Neural cell (in vitro differentiated cells): ENCODE results near the gene LRP2. TPM values are rescaled to one million over a fixed set of nuclear protein-coding genes. Genes with fewer than 3 reads are reported as not detected.

Experiments
- H2AFZ ChIP-seq: fragments of 200-600, 300-800 bp; sonication (generic), shearing (Covaris generic); 2 replicates; pipeline ENCODE4 v1.6.0; 2014; ENCODE audit warnings: low read depth, mild to moderate bottlenecking, antibody characterized with exemption, low read length, moderate library complexity
- H3F3A ChIP-seq: fragments of 200-600 bp; shearing (Covaris generic); 2 replicates; pipeline ENCODE4 v1.6.1; 2016; ENCODE audit warnings: mild to moderate bottlenecking, moderate library complexity, mixed read lengths, antibody characterized with exemption, low read length; ENCODE audit not compliant: insufficient read depth, poor library complexity, severe bottlenecking
- H3K27ac ChIP-seq: fragments of 200-600, 300-800 bp; sonication (generic), shearing (Covaris generic); 2 replicates; pipeline ENCODE4 v1.5.1; 2014; ENCODE audit warnings: mild to moderate bottlenecking, low read length, moderate library complexity
- H3K27me3 ChIP-seq: fragments of 300-800, 200-600 bp; sonication (generic), shearing (Covaris generic); 2 replicates; pipeline ENCODE4 v1.6.0; 2014; ENCODE audit warnings: mild to moderate bottlenecking, low read depth, low read length, moderate library complexity; ENCODE audit not compliant: insufficient read depth
- H3K36me3 ChIP-seq: fragments of 300-800, 200-600 bp; sonication (generic), shearing (Covaris generic); 2 replicates; pipeline ENCODE4 v1.5.1; 2014; ENCODE audit warnings: mild to moderate bottlenecking, antibody characterized with exemption, low read length, moderate library complexity; ENCODE audit not compliant: insufficient read depth
- H3K4me2 ChIP-seq: fragments of 300-800, 200-600 bp; sonication (generic), shearing (Covaris generic); 2 replicates; pipeline ENCODE4 v1.6.0; 2014; ENCODE audit warnings: mild to moderate bottlenecking, low read length
- H3K4me3 ChIP-seq: fragments of 300-800, 200-600 bp; sonication (generic), shearing (Covaris generic); 2 replicates; pipeline ENCODE4 v1.5.1; 2014; ENCODE audit warnings: mild to moderate bottlenecking, low read length, moderate library complexity
- H3K79me2 ChIP-seq: fragments of 200-600 bp; shearing (Covaris generic); replicated peaks from 2 replicates; pipeline ENCODE4 v1.6.0; 2014; ENCODE audit warnings: mild to moderate bottlenecking, low read length, moderate library complexity; ENCODE audit not compliant: insufficient read depth
- H3K9ac ChIP-seq: fragments of 300-800, 200-600 bp; sonication (generic), shearing (Covaris generic); 2 replicates; pipeline ENCODE4 v1.6.1; 2016; ENCODE audit warnings: mild to moderate bottlenecking, low read length, mixed read lengths
- H3K9me2 ChIP-seq: fragments of 200-600 bp; shearing (Covaris generic); 2 replicates; pipeline ENCODE4 v1.6.1; 2016; ENCODE audit warnings: mild to moderate bottlenecking, low read length, mixed read lengths; ENCODE audit not compliant: insufficient read depth
- H3K9me3 ChIP-seq: fragments of 200-600, 300-800 bp; sonication (generic), shearing (Covaris generic); 2 replicates; pipeline ENCODE4 v1.6.1; 2016; ENCODE audit warnings: mild to moderate bottlenecking, mixed run types, low read length, moderate library complexity, mixed read lengths
- H4K20me1 ChIP-seq: fragments of 200-600 bp; shearing (Covaris generic); 2 replicates; pipeline ENCODE4 v1.6.1; 2016; ENCODE audit warnings: mild to moderate bottlenecking, mixed run types; ENCODE audit not compliant: insufficient read depth
- CTCF ChIP-seq: fragments of 450-650 bp; IDR thresholded peaks from 2 replicates; pipeline ENCODE4 v1.5.1; 2014; ENCODE audit warnings: antibody characterized with exemption, mild to moderate bottlenecking, moderate library complexity; ENCODE audit not compliant: poor library complexity, severe bottlenecking
- EP300 ChIP-seq: fragments of 450-650 bp; conservative IDR thresholded peaks from 2 replicates; pipeline ENCODE4 v1.6.1; 2014; ENCODE audit warnings: antibody characterized with exemption, mild to moderate bottlenecking, moderate library complexity; ENCODE audit not compliant: poor library complexity, severe bottlenecking
- EZH2 ChIP-seq: fragments of 200-600, 300-800 bp; shearing (Covaris generic), sonication (generic); IDR thresholded peaks from 2 replicates; pipeline ENCODE4 v1.6.1; 2014; ENCODE audit warnings: antibody characterized with exemption, low read length, borderline replicate concordance, mild to moderate bottlenecking; ENCODE audit not compliant: insufficient read depth, poor library complexity, severe bottlenecking
- MXI1 ChIP-seq: fragments of 450-650 bp; conservative IDR thresholded peaks from 2 replicates; pipeline ENCODE4 v1.6.1; 2014; ENCODE audit warnings: antibody characterized with exemption, mild to moderate bottlenecking; ENCODE audit not compliant: poor library complexity, severe bottlenecking
- POLR2AphosphoS5 ChIP-seq: IDR thresholded peaks from 2 replicates; pipeline ENCODE4 v1.6.1; 2012
- RAD21 ChIP-seq: fragments of 450-650 bp; conservative IDR thresholded peaks from 2 replicates; pipeline ENCODE4 v1.6.1; 2014; ENCODE audit warnings: antibody characterized with exemption, mild to moderate bottlenecking, moderate library complexity
- SMC3 ChIP-seq: fragments of 450-650 bp; conservative IDR thresholded peaks from 2 replicates; pipeline ENCODE4 v1.6.1; 2014; ENCODE audit warnings: antibody characterized with exemption, mild to moderate bottlenecking, moderate library complexity; ENCODE audit not compliant: poor library complexity
- TAF1 ChIP-seq: IDR thresholded peaks from 2 replicates; pipeline ENCODE4 v1.6.1; 2012; ENCODE audit warnings: low read depth
- polyA plus RNA-seq: library from polyadenylated mRNA; depleted of rRNA; stranded (reverse); fragments of >200 nt; gene quantifications from 2 replicates; pipeline ENCODE4 v1.2.3, GENCODE V29; 2014
- TF ChIP-seq, protein P1 (sequence below): IDR thresholded peaks from 2 replicates; pipeline ENCODE4 v1.6.1; 2012; ENCODE audit warnings: borderline replicate concordance

Gene LRP2
- polyA plus RNA-seq, 1 donor from 2014 or later = 1.8 TPM

- Histone ChIP-seq H3K27me3 (no peaks in the 10 kb centered on the region), H3K9me3 (no peaks in the 10 kb centered on the region), H3K4me3 (no peak overlapping the region), H3K27ac (no peak overlapping the region), H3K36me3 (no peaks in the 10 kb centered on the region), H3K79me2 (no peaks in the 10 kb centered on the region), H3K4me2 (no peak overlapping the region), H3K9ac (no peak overlapping the region), H2AFZ (no peak overlapping the region), H4K20me1 (no peaks in the 10 kb centered on the region), H3F3A (peaks cover 2% of the 10 kb centered on the region), H3K9me2 (no peaks in the 10 kb centered on the region)
- TF ChIP-seq RAD21 (no peak), EP300 (no peak), TAF1 (no peak)
- TF ChIP-seq, protein P1, sequence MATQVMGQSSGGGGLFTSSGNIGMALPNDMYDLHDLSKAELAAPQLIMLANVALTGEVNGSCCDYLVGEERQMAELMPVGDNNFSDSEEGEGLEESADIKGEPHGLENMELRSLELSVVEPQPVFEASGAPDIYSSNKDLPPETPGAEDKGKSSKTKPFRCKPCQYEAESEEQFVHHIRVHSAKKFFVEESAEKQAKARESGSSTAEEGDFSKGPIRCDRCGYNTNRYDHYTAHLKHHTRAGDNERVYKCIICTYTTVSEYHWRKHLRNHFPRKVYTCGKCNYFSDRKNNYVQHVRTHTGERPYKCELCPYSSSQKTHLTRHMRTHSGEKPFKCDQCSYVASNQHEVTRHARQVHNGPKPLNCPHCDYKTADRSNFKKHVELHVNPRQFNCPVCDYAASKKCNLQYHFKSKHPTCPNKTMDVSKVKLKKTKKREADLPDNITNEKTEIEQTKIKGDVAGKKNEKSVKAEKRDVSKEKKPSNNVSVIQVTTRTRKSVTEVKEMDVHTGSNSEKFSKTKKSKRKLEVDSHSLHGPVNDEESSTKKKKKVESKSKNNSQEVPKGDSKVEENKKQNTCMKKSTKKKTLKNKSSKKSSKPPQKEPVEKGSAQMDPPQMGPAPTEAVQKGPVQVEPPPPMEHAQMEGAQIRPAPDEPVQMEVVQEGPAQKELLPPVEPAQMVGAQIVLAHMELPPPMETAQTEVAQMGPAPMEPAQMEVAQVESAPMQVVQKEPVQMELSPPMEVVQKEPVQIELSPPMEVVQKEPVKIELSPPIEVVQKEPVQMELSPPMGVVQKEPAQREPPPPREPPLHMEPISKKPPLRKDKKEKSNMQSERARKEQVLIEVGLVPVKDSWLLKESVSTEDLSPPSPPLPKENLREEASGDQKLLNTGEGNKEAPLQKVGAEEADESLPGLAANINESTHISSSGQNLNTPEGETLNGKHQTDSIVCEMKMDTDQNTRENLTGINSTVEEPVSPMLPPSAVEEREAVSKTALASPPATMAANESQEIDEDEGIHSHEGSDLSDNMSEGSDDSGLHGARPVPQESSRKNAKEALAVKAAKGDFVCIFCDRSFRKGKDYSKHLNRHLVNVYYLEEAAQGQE = no peak
Measured at GRCh38 chr2:169104848-169105247, 257.5 kb downstream of the LRP2 start.

DNA sequence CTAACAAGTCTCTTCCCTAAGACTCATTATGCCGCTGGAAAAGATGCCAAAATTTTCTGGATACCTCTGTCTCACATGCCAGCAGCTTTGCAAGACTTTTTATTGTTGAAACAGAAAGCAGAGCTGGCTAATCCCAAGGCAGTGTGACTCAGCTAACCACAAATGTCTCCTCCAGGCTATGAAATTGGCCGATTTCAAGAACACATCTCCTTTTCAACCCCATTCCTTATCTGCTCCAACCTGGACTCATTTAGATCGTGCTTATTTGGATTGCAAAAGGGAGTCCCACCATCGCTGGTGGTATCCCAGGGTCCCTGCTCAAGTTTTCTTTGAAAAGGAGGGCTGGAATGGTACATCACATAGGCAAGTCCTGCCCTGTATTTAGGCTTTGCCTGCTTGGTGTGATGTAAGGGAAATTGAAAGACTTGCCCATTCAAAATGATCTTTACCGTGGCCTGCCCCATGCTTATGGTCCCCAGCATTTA, 266.7 kb downstream of the LRP2 start:
- Histone ChIP-seq H4K20me1 (no peaks in the 10 kb centered on the region), H3F3A (no peaks in the 10 kb centered on the region), H3K9me3 (no peaks in the 10 kb centered on the region), H3K4me2 (no peak overlapping the region), H3K9ac (no peak overlapping the region), H3K79me2 (no peaks in the 10 kb centered on the region), H3K36me3 (no peaks in the 10 kb centered on the region), H3K9me2 (no peaks in the 10 kb centered on the region), H3K4me3 (no peak overlapping the region), H3K27me3 (no peaks in the 10 kb centered on the region), H2AFZ (no peak overlapping the region), H3K27ac (no peak overlapping the region)
- TF ChIP-seq EZH2 (no peak), SMC3 (no peak), EP300 (no peak), POLR2AphosphoS5 (no peak), MXI1 (no peak), TAF1 (no peak), CTCF (no peak), RAD21 (no peak)
- TF ChIP-seq, protein P1 = no peak
